ENCODE measurements around the gene SLC44A1.

The SLC44A1 gene

DNA sequence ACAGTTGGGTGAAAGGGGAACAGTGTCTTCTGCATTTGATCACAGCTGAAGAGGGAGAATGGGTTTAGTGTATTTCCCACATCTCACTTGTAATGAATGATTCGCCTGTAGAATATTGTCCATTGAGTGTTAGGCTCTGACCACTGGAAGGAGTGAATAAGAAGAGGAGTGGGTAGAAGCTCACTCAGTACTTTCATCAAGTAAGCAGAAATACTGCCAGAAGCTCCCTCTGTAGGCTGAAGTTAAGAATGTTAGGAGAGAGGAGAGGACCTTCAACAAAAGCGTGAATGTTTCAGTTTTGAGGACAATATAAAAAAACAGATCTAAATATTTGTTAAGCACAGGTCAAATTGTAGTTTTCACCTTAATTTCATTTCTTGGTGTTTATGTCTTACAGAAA lies 230.9 kb downstream of the SLC44A1 start:
- H3K4me3 ChIP-seq (replicated peaks; ENCODE audit: insufficient read depth, low read length): no peak overlapping the region
- H3K27me3 ChIP-seq (ENCODE audit: insufficient read depth, poor library complexity, severe bottlenecking): no peaks in the 10 kb centered on the region
- DNase-seq (ENCODE audit: low read depth in 1 of 2, low spot score in 1 of 2): no peak
- no peak overlapping the region for H3K27ac ChIP-seq (replicated peaks)
- TF ChIP-seq, protein P1, sequence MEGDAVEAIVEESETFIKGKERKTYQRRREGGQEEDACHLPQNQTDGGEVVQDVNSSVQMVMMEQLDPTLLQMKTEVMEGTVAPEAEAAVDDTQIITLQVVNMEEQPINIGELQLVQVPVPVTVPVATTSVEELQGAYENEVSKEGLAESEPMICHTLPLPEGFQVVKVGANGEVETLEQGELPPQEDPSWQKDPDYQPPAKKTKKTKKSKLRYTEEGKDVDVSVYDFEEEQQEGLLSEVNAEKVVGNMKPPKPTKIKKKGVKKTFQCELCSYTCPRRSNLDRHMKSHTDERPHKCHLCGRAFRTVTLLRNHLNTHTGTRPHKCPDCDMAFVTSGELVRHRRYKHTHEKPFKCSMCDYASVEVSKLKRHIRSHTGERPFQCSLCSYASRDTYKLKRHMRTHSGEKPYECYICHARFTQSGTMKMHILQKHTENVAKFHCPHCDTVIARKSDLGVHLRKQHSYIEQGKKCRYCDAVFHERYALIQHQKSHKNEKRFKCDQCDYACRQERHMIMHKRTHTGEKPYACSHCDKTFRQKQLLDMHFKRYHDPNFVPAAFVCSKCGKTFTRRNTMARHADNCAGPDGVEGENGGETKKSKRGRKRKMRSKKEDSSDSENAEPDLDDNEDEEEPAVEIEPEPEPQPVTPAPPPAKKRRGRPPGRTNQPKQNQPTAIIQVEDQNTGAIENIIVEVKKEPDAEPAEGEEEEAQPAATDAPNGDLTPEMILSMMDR (IDR thresholded peaks at IDR 0.05; ENCODE audit: insufficient read depth, low read length): no peak
- TF ChIP-seq, protein P2, sequence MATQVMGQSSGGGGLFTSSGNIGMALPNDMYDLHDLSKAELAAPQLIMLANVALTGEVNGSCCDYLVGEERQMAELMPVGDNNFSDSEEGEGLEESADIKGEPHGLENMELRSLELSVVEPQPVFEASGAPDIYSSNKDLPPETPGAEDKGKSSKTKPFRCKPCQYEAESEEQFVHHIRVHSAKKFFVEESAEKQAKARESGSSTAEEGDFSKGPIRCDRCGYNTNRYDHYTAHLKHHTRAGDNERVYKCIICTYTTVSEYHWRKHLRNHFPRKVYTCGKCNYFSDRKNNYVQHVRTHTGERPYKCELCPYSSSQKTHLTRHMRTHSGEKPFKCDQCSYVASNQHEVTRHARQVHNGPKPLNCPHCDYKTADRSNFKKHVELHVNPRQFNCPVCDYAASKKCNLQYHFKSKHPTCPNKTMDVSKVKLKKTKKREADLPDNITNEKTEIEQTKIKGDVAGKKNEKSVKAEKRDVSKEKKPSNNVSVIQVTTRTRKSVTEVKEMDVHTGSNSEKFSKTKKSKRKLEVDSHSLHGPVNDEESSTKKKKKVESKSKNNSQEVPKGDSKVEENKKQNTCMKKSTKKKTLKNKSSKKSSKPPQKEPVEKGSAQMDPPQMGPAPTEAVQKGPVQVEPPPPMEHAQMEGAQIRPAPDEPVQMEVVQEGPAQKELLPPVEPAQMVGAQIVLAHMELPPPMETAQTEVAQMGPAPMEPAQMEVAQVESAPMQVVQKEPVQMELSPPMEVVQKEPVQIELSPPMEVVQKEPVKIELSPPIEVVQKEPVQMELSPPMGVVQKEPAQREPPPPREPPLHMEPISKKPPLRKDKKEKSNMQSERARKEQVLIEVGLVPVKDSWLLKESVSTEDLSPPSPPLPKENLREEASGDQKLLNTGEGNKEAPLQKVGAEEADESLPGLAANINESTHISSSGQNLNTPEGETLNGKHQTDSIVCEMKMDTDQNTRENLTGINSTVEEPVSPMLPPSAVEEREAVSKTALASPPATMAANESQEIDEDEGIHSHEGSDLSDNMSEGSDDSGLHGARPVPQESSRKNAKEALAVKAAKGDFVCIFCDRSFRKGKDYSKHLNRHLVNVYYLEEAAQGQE (IDR thresholded peaks at IDR 0.05; ENCODE audit: insufficient replicate concordance, low read depth): no peak
- TF ChIP-seq SPI1 (IDR thresholded peaks at IDR 0.05; ENCODE audit: borderline replicate concordance, low read depth): no peak
- no peak for TF ChIP-seq GABPA (IDR thresholded peaks at IDR 0.05; ENCODE audit: low read depth)
- no peak for TF ChIP-seq POLR2AphosphoS5 (IDR thresholded peaks at IDR 0.05; ENCODE audit: low read depth)

DNA sequence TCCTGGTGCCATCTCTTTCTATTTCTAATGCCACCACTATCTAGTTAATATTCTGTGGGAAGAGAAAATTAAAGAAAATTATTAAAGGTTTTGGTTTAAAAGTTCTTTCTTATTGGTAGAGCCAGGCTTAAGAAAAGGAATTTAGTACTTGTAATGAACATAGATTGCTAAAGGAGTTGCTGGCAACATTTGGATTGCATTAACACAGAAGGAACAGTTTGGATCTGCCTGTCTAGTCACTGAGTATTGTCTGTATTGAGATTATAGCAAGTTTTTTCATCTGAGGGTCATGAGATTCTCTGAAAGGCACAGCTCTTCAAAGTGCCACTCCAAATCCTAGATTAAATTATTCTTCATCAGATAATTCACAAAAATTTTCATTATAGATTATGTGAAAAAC lies 235.4 kb downstream of the SLC44A1 start:
- DNase-seq (ENCODE audit: low read depth in 1 of 2, low spot score in 1 of 2): no peak
- H3K27me3 ChIP-seq (ENCODE audit: insufficient read depth, poor library complexity, severe bottlenecking): no peaks in the 10 kb centered on the region
- TF ChIP-seq, protein P1 (IDR thresholded peaks at IDR 0.05; ENCODE audit: insufficient read depth, low read length): no peak
- TF ChIP-seq, protein P2 (IDR thresholded peaks at IDR 0.05; ENCODE audit: insufficient replicate concordance, low read depth): no peak
- TF ChIP-seq POLR2AphosphoS5 (IDR thresholded peaks at IDR 0.05; ENCODE audit: low read depth): no peak
- no peak for TF ChIP-seq SPI1 (IDR thresholded peaks at IDR 0.05; ENCODE audit: borderline replicate concordance, low read depth)
- TF ChIP-seq GABPA (IDR thresholded peaks at IDR 0.05; ENCODE audit: low read depth): no peak
- no peak overlapping the region for H3K27ac ChIP-seq (replicated peaks)
- H3K4me3 ChIP-seq (replicated peaks; ENCODE audit: insufficient read depth, low read length): no peak overlapping the region

DNA sequence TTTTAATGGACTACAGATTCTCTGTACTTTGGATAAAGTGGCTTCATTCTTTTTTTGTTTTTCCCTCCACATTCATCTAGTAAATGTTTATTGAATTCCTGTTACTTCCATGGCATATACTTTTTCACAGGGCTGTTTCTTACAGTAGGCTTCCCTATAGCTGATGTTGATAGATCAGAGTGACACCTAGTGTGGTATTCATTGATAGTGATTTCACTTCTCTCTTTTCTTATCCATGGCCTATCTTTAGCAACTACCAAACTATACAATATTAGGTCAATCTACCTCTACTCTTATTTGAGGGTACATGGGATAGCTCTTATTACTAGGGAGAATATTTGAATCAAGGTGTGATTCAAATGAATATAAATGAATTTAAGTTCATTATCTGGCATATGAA lies 239.2 kb downstream of the SLC44A1 start:
- H3K4me3 ChIP-seq (replicated peaks; ENCODE audit: insufficient read depth, low read length): no peak overlapping the region
- H3K27ac ChIP-seq (replicated peaks): no peak overlapping the region
- TF ChIP-seq, protein P2 (IDR thresholded peaks at IDR 0.05; ENCODE audit: insufficient replicate concordance, low read depth): no peak
- TF ChIP-seq POLR2AphosphoS5 (IDR thresholded peaks at IDR 0.05; ENCODE audit: low read depth) (no peak), GABPA (IDR thresholded peaks at IDR 0.05; ENCODE audit: low read depth) (no peak), SPI1 (IDR thresholded peaks at IDR 0.05; ENCODE audit: borderline replicate concordance, low read depth) (no peak)
- TF ChIP-seq, protein P1 (IDR thresholded peaks at IDR 0.05; ENCODE audit: insufficient read depth, low read length): no peak
- no peaks in the 10 kb centered on the region for H3K27me3 ChIP-seq (ENCODE audit: insufficient read depth, poor library complexity, severe bottlenecking)
- DNase-seq (ENCODE audit: low read depth in 1 of 2, low spot score in 1 of 2): no peak
